ENCODE results near the gene HES1.
"Not testable (repeated sequence)": the region's sequence is repeated elsewhere in the genome, so short reads cannot be mapped to it uniquely, and the experiment has no call there.

The HES1 gene

GRCh38 chr3:194128202-194128918 lies 7.6 kb upstream of the HES1 start:
- no peak for DNase-seq (ENCODE audit: low read depth in 2 of 2)

DNA sequence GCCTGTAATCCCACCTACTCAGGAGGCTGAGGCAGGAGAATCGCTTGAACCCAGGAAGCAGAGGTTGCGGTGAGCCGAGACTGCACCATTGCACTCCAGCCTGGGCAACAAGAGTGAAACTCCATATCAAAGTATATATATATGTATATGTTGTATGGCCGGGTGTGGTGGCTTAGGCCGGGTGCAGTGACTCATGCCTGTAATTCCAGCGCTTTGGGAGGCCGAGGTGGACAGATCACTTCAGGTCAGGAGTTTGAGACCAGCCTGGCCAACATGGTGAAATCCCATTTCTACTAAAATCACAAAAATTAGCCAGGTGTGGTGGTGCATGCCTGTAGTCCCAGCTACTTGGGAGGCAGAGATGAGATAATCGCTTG lies 7.0 kb upstream of the HES1 start:
- not testable (repeated sequence) for DNase-seq (ENCODE audit: low read depth in 2 of 2)

GRCh38 chr3:194129581-194130133 lies 6.3 kb upstream of the HES1 start:
- no peak for DNase-seq (ENCODE audit: low read depth in 2 of 2)

DNA sequence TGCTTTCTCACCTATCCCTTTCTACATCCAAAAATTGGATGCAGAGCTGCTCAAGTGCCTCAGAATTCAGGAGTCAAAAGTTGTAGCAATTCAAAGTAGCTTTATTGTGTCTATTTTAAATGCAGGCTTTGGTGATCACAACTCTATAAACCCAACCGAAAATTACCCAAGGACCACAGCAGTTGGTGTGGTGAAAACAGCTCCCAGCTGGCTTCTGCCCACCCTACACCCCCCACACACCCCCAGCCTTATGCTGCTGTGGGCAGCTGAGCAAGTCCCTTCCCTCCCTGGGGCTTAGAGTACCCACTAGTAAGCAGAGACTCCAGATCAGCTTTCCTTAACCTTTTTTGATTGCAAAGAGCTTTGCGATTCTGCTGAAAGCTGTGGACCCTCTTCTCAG lies 5.8 kb upstream of the HES1 start:
- no peak for DNase-seq (ENCODE audit: low read depth in 2 of 2)

- DNase-seq (ENCODE audit: low read depth in 2 of 2), result no peak
Observed at GRCh38 chr3:194130807-194131589, 5.0 kb upstream of the HES1 start.

- DNase-seq (ENCODE audit: low read depth in 2 of 2), result no peak
Observed at GRCh38 chr3:194132465-194133286, 3.3 kb upstream of the HES1 start.

DNA sequence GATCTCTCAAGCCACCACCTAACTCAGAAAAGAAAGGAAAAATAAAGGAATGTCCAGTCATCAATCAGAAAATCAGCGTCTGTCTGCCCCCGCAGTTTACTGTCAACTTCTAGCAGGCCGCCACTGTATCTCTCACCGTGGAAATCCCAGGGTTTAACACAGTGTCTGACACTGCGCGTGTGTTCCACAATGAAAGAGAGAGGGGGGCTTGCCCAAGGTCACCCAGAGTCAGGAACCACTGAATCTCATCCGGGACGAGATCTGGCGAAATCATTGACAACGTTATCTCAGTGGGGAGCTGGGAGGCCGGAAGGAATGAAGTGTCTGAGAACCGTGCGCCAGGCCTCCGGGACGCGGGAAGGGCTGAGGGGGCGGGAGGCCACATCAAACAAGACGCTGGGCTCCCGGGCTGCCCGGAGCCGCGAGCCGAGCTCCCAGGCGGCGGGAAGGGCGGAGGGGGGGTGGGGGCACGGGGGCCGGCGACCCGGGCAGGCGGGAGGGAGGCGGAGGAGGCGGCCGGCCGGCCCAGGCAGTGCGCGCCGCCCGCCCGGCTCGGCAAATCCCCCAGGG lies 2.2 kb upstream of the HES1 start:
- DNase-seq (ENCODE audit: low read depth in 2 of 2), result peak in 1 of 2 experiments; percentile 37

DNA sequence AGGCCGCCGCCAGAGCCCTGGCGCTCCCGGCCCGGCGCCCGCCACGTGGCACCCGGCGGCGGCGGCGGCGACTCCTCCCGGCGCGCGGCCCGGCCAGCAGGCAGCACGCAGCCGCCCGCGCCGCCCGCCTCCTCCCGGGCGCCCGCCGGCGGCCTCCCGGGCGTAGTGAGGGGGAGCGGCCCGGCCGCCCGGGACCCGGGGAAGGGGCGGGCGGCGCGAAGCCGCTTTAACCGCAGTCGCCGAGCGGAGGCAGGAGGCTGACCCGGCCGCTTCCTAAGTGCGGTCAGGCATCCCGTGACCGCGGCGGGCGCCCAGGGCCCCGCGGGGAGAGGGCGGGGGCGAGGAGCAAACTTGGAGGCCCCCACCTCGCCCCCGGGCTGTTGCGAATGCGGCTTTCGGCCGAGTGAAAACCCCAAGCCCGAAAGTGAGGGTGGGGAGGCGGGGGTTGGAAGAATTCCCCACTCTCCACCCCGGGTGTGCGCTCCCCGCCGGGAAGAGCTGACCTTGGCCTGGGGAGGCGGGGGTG lies 1.7 kb upstream of the HES1 start:
- peak; percentile 26 to 59 for DNase-seq (ENCODE audit: low read depth in 2 of 2)

DNA sequence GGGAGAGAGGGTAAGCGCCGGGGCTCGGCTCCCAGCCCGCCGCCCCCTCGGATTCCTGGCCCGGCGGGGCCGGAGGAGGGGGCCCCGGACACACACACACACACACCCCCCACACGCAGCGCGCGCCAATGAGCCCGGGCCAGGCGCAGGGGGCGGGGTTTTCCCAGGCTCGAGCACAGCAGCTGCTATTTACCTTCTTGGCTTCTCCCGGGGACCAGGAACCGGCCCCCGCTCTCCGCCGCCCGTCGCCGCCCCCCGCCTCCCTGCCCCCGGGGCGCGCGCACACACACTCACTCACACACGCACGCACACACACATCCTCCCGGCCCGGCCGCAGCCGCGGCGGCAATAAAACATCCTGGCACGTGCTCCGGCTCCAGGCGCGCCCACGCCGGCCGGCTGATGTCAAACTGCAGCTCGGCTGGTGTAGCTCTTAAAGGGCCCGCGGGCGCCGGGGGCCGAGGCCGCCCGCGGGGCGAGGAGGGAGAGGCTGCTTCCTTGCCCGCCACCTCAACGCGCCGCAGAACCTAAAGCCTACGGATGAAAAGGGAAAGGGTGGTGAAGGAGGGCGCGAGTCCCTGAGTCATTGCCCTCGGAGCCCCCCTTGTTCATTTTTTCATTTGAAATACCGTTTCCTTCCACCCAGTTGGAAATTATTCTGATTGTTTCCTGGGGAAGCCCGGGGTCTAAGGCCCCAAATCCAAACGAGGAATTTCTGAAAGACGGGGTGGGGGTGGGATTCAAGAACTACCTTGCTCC lies 1.0 kb upstream of the HES1 start:
- peak; percentile 69 for DNase-seq (ENCODE audit: low read depth in 2 of 2)

GRCh38 chr3:194135516-194135805 lies 487 bp upstream of the HES1 start:
- DNase-seq (ENCODE audit: low read depth in 2 of 2), result no peak

- no peak for DNase-seq (ENCODE audit: low read depth in 2 of 2)
Observed at GRCh38 chr3:194136519-194137007, 615 bp downstream of the HES1 start.

- DNase-seq (ENCODE audit: low read depth in 2 of 2), result peak in 1 of 2 experiments; percentile 18
Observed at GRCh38 chr3:194137008-194137505, 1.1 kb downstream of the HES1 start.

DNA sequence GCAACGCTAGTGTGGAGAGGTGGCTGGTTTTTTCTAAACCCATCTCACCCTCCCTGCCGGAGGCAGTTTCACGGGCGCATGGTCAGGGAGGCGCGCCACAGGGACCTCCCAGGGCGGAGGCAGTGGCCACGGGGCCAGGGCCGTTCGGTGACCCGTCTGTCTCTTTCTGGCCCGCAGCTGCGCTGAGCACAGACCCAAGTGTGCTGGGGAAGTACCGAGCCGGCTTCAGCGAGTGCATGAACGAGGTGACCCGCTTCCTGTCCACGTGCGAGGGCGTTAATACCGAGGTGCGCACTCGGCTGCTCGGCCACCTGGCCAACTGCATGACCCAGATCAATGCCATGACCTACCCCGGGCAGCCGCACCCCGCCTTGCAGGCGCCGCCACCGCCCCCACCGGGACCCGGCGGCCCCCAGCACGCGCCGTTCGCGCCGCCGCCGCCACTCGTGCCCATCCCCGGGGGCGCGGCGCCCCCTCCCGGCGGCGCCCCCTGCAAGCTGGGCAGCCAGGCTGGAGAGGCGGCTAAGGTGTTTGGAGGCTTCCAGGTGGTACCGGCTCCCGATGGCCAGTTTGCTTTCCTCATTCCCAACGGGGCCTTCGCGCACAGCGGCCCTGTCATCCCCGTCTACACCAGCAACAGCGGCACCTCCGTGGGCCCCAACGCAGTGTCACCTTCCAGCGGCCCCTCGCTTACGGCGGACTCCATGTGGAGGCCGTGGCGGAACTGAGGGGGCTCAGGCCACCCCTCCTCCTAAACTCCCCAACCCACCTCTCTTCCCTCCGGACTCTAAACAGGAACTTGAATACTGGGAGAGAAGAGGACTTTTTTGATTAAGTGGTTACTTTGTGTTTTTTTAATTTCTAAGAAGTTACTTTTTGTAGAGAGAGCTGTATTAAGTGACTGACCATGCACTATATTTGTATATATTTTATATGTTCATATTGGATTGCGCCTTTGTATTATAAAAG lies 1.8 kb downstream of the HES1 start:
- peak; percentile 24 to 39 for DNase-seq (ENCODE audit: low read depth in 2 of 2)

DNA sequence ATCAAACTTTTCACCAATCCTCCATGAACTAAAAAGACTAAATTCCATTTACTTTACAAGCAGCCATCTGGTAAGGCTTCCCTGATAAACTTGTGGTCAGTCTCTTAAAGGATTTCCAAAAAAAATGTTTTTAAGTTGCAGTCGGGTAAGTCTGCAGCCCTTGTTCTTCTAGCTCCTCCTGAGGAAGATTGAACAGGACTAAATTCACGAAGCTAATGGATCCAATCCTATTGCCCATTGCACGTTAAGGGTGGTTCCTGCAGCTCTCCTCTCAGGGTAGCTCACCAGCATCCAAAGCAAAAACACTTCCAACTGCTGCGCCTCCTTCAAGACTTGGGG lies 2.8 kb downstream of the HES1 start:
- no peak for DNase-seq (ENCODE audit: low read depth in 2 of 2)

DNA sequence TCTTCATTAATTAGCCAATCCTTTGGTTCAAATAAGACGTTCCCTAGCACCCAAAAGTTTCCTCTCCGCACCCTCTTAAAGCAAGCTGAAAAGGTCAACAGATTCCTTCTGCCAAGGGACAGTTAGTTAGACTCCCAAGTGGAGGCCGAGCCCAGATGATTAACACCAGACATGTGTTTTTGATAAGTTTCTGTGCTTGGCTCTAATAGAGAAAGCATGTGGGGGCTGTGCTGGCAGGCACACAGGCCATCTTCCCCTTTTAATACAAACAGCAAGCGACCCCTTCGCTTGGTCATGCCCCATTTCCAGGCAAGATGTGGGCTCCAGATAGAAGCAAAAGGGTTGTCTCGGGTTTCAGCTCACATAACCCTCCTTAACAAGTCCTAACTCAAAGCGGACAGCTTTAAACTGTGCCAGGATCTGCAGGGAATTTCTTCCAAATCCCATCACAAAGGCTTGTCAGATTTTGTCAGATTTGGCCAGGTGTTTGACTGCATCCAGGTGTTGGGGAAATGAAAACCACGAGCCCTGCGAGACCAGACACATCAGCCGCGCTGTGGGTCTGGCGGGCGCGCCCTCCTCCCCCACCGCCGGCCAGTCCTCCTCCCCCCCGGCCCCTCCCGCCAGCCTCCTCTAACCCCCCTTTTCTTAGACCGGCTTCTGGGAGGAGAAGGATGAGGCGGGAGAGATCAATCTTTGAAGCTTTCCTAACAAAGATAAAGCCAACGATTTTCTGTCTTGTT lies 3.3 kb downstream of the HES1 start:
- DNase-seq (ENCODE audit: low read depth in 2 of 2), result no peak

DNA sequence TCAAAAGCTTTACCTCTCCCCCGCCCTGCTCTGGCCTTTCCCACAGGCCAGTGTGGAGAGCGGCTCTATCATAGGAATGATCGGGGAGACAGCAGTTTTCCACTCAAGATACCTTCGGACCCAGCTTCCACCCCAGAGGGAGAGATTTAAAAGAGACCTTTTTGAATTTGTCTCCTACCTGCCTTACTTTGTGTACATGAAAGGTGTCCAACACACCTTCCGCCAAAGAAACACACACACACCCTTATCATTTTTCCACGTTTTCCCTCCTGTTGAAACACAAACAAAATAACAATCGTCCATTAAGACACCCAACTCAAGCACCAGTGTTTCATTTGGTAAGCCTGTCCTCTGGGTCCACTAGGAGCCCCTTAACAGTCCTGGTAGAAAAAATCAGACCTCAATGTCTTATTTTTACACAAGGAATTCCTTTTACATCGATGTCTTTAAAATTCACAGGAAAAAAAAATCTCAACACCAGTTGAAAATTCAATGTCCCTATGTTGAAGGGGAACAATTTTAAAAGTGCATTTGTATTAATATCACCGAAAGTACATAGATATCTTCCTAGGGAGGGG lies 4.0 kb downstream of the HES1 start:
- DNase-seq (ENCODE audit: low read depth in 2 of 2), result no peak

DNA sequence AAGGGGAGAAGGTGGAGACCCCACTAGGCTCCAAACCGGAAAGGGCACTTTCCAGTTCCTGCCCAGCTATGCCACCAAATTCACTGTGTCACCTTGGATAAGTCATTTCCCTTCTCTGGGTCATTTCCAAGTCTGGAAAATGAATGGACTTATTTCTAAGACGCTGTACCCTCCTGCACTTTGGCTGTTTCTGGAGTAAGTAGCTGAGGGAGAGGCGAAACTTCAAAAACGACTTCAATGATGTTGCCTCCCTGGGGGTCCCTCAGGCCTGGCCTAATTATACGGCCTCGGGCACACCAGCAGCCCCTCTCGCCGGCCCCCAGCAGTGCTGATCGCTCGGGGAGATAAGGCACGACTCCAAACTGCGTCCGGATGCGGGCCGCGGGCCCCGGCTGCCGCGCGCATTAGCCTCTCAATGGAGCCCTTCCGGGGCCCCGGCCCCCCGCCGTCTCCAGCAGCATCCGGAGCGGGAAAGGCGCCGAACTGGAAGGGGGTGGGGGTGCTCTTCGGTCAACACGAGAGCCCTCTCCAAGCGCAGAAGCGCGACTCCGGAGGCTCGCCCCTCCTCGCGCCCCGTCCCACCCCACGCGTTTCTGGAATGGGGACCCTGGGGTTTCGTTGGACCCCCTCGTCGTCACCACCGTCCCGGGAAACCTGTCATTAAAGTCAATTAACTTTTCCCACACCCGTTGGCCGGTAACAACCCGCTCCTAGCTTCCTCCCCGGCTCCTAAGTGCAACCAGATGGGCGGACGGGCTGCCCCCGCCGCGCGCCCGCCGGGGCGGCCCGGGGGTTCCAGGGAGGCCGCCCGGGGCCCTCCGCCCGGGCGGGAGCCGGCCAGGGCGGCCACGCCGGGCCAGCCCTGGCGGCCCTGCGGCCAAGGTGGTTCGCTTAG lies 4.8 kb downstream of the HES1 start:
- DNase-seq (ENCODE audit: low read depth in 2 of 2), result peak in 1 of 2 experiments; percentile 24

Measured in stimulated activated CD4-positive, alpha-beta T cell treated with anti-CD3 and anti-CD28 coated beads, Interleukin-12 subunit alpha, Interleukin-12 subunit beta, amount 100 ng/mL, for 24 hours (primary cell).